Dendritic cell treated with granulocyte-macrophage colony-stimulating factor and Interleukin-4, amounts not matched to agents 40 ng/mL and 50 ng/mL, for 4 days (primary cell): ENCODE results near the gene PTPRN2.
"Not testable (repeated sequence)": the region's sequence is repeated elsewhere in the genome, so short reads cannot be mapped to it uniquely, and the experiment has no call there.

Source experiments
- H3K27ac Mint-ChIP-seq: one replicate; pipeline ENCODE4 v1.8.0; 2022; ENCODE audit warnings: mild to moderate bottlenecking, mixed read lengths
- H3K27me3 Mint-ChIP-seq: one replicate; pipeline ENCODE4 v1.8.0; 2022; ENCODE audit warnings: mild to moderate bottlenecking, mixed read lengths
- H3K36me3 Mint-ChIP-seq: one replicate; pipeline ENCODE4 v1.8.0; 2022; ENCODE audit warnings: low read depth, mixed read lengths
- H3K4me1 Mint-ChIP-seq: one replicate; pipeline ENCODE4 v1.8.0; 2022; ENCODE audit warnings: low read depth, mixed read lengths
- H3K4me3 Mint-ChIP-seq: one replicate; pipeline ENCODE4 v1.8.0; 2022; ENCODE audit warnings: mild to moderate bottlenecking, moderate library complexity, mixed read lengths
- H3K9me3 Mint-ChIP-seq: one replicate; pipeline ENCODE4 v1.8.0; 2022; ENCODE audit warnings: mixed read lengths
- intact Hi-C: fragments of 100-400 bp; cut with micrococcal nuclease; formaldehyde crosslinking; loops from one replicate; pipeline ENCODE4 v1.15.0; 2022

PTPRN2 gene

DNA sequence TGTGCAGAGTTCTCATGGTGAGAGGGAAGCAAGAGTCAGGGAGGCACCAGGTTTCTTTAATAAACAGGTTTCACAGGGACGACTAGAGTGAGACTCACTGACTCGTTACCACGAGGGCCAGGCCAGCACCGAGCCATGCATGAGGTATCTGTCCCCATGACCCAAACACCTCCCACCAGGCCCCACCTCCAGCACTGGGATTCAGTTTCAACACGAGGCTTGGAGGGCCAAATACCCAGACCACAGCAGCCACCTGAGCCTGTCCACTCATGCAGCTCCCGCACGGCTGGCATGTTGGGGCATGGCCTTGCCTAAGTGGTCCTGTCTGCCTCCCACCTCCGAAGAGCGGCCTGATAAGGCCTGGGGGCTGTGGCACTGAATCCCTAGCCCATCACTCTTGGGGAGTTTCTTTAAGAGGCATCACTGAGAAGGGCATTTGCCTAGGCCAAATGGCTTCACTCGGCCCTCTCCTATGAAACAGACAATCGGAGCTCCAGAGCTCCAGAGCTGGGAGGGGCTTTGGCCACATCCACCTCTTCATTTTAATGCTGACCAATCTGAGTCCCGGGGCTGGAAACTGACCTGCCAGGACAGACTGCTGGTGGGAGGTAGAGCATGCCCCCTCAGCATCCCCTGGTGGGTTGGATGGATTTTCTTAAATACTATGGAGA, 1093.0 kb downstream of the PTPRN2 start:
- peaks cover 19% of the 10 kb centered on the region for H3K27me3 Mint-ChIP-seq
- H3K4me1 Mint-ChIP-seq = no peaks in the 10 kb centered on the region
- H3K36me3 Mint-ChIP-seq = no peaks in the 10 kb centered on the region
- H3K27ac Mint-ChIP-seq = no peak overlapping the region
- intact Hi-C loops = no loop called here
- no peak overlapping the region for H3K4me3 Mint-ChIP-seq
- H3K9me3 Mint-ChIP-seq = peaks cover 8% of the 10 kb centered on the region

DNA sequence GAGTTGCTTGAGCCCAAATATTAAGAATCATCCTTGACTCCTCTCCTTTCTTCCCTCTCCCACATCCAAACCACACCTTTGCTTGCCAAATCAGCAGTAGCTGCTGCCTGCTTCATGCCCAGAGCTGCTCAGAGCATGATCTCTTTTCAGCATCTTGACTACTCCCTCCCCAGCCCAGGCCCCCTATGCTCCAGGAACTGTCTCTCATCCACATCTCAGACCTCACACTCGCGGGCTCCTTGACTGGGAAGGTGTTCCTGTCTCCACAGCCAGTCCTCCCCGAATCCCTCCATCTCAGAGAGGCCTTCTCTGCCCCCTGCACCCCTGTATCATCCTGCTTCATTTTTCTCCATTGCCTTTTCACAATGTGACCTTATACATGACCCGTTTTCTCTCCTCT, 1093.8 kb downstream of the PTPRN2 start:
- Mint-ChIP-seq H3K4me3 (no peak overlapping the region), H3K27ac (no peak overlapping the region), H3K9me3 (peaks cover 8% of the 10 kb centered on the region), H3K36me3 (no peaks in the 10 kb centered on the region), H3K27me3 (peaks cover 19% of the 10 kb centered on the region), H3K4me1 (no peaks in the 10 kb centered on the region)
- intact Hi-C loops = no loop called here

DNA sequence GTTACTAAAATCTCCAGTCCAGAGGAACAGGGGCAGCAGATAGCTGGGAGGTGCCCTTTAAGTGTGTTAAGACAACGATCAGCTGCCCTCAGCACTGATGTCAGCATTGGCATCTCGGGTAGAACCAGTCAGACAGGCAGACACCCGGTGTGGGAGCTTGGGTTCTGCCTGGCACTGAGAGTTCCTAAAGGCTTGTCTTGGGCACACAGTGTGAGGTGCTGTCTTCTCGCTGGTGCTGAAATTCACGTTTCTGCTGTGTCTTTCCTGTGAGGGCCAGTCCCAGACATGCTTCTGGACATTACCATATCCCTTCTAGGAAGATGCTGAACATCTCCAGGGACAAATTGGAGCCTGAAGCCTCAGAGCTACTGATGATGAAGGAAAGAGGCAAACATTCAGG, 1094.6 kb downstream of the PTPRN2 start:
- peaks cover 19% of the 10 kb centered on the region for H3K27me3 Mint-ChIP-seq
- no peaks in the 10 kb centered on the region for H3K36me3 Mint-ChIP-seq
- intact Hi-C loops = no loop called here
- peaks cover 8% of the 10 kb centered on the region for H3K9me3 Mint-ChIP-seq
- H3K27ac Mint-ChIP-seq = no peak overlapping the region
- no peak overlapping the region for H3K4me3 Mint-ChIP-seq
- no peaks in the 10 kb centered on the region for H3K4me1 Mint-ChIP-seq

DNA sequence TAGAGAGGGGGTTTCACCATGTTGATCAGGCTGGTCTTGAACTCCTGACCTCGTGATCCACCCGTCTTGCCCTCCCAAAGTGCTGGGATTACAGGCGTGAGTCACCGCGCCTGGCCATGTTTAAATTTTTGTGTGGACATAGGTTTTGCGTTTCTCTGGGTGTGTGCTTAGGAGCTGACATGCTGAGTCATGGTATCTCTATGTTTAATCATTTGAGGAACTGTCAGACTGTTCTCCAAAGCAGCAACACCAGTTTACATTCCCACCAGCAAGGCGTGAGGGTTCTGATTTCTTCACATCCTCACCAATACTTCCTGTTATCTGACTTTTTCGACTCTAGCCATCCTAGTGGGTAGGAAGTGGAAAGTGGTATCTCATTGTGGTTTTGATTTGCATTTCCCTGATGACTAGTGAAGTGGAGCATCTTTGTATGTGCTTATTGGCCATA, 1097.1 kb downstream of the PTPRN2 start:
- Mint-ChIP-seq H3K9me3 (peaks cover 8% of the 10 kb centered on the region), H3K4me1 (no peaks in the 10 kb centered on the region), H3K27ac (no peak overlapping the region)

DNA sequence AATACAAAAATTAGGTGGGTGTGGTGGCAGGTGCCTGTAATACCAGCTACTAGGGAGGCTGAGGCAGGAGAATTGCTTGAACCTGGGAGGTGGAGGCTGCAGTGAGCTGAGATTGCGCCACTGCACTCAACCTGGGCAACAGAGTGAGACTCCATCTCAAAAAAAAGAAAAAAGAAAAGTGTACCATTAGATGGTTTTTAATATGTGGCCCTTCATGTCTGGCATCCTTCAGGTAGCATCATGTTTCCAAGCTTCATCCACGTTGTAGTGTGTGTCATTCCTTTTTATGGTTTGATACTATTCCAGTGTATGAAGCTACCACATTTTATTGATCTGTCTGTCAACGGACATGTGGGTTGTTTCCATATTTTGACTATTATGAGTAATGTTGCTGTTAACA, 1097.8 kb downstream of the PTPRN2 start:
- H3K4me1 Mint-ChIP-seq, intact Hi-C loops, H3K9me3 Mint-ChIP-seq, H3K4me3 Mint-ChIP-seq, H3K27ac Mint-ChIP-seq, H3K36me3 Mint-ChIP-seq: not testable (repeated sequence)
- peaks cover 19% of the 10 kb centered on the region for H3K27me3 Mint-ChIP-seq

More for the DNA sequence above, 1097.1 kb downstream of the PTPRN2 start:
- Mint-ChIP-seq H3K36me3 (no peaks in the 10 kb centered on the region), H3K27me3 (peaks cover 18% of the 10 kb centered on the region), H3K4me3 (no peak overlapping the region)
- intact Hi-C loops = no loop called here
